Esophagus squamous epithelium (tissue), 5 donors: Measurements from ENCODE around the gene ITPK1. TPM values are rescaled to one million over a fixed set of nuclear protein-coding genes. Genes with fewer than 3 reads are reported as not detected.

ENCODE experiments used
- DNase-seq: peaks from one replicate; lab custom pipeline; 2025; lab: John Stamatoyannopoulos, UW
- H3K27ac ChIP-seq, 4 donors: fragments of 200-600 bp; sonication (generic); one replicate each; pipeline ENCODE4 v1.5.1; 2016 to 2019; ENCODE audit warnings: mild to moderate bottlenecking in 1 of 4
- H3K27me3 ChIP-seq, 4 donors: fragments of 200-600 bp; sonication (generic); 1 replicate in 3 of 4; 2 replicates in 1 of 4; pipeline versions ENCODE4 v1.5.1 to v1.6.0; 2017 to 2021; ENCODE audit warnings: antibody characterized with exemption in 1 of 4
- H3K36me3 ChIP-seq, 3 donors: fragments of 200-600 bp; sonication (generic); one replicate each; pipeline ENCODE4 v1.5.1; 2016 to 2019
- H3K4me1 ChIP-seq, 3 donors: fragments of 200-600 bp; sonication (generic); one replicate each; pipeline ENCODE4 v1.5.1; 2017 to 2019
- H3K4me3 ChIP-seq, 4 donors: fragments of 200-600 bp; sonication (generic); 1 replicate in 3 of 4; 2 replicates in 1 of 4; pipeline ENCODE4 v1.5.1; 2016 to 2019; ENCODE audit warnings: mild to moderate bottlenecking in 2 of 4, moderate library complexity in 1 of 4
- H3K9me3 ChIP-seq, 3 donors: fragments of 200-600 bp; sonication (generic); one replicate each; pipeline ENCODE4 v1.5.1; 2016 to 2019
- CTCF ChIP-seq, 6 experiments: fragments of 450-650 bp in 4 of 6; fragments of 200-600 bp in 2 of 6; sonication (generic) in 2 of 6; IDR thresholded peaks; one replicate each; pipeline ENCODE4 v1.5.1; 2016 to 2019; ENCODE audit warnings: antibody characterized with exemption in 6 of 6, mild to moderate bottlenecking in 4 of 6, moderate library complexity in 4 of 6
- POLR2A ChIP-seq, 4 donors: fragments of 450-650 bp; IDR thresholded peaks; one replicate each; pipeline ENCODE4 v1.6.1; 2017; ENCODE audit warnings: antibody characterized with exemption in 4 of 4, mild to moderate bottlenecking in 4 of 4, moderate library complexity in 3 of 4
- WGBS, 2 donors: methylation state at CpG; one replicate each; pipeline ENCODE4 v1.1.5; 2018; 5-methylcytosine and 5-hydroxymethylcytosine counted together
- intact Hi-C: fragments of 100-400 bp; cut with DNase I; formaldehyde crosslinking; loops from one replicate; pipeline ENCODE4 v1.15.0; 2022
- total RNA-seq, 4 donors: library from RNA; depleted of rRNA; stranded (reverse); fragments of >200 nt; gene quantifications; one replicate each; pipeline ENCODE4 v1.1.0, GENCODE V29; 2016
- donor health status: DM: yes; HTN: yes; CAD: no.

ITPK1 gene
- total RNA-seq, 4 donors from 2014 or later = 14.2 to 34.5 (median 25.8) TPM

DNA sequence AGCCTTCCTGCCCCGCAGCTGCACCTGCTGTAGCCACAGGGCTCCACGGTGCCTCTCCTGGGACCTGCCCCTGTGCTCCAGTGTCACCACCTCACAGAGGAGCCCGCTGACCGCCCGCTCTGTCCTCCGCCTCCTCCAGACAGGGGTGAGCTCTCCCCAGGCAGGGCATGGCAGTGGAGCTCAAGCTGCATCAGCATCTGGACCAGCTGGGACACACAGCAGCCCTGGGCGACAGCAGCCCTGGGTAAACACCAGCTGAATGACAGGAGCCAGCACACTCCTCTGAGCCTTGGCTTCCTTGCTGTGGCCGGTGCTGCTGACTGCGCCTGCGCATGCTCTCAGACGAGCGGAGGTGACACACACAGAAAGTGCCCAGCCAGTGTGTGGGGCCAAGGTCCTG is 170.7 kb downstream of the ITPK1 start:
- Histone ChIP-seq H3K4me3 (no peak overlapping the region), H3K27me3 (no peaks in the 10 kb centered on the region), H3K36me3 (peaks cover 0 to 98% (median 14%) of the 10 kb centered on the region in 3 donors), H3K4me1 (peaks cover 4 to 14% (median 5%) of the 10 kb centered on the region in 3 donors), H3K9me3 (no peaks in the 10 kb centered on the region), H3K27ac (no peak overlapping the region)
- 89% methylated on average over 5 of the region's 12 CpGs; no CpG with 5 or more reads in 1 of the 2 donors for WGBS, 2 donors
- no peak for TF ChIP-seq POLR2A (IDR thresholded peaks at IDR 0.05)
- no peak for TF ChIP-seq CTCF (IDR thresholded peaks at IDR 0.05)
- intact Hi-C loops = loop anchor here (5.0 kb wide), 1 partner anchor 197 kb away; no protein-coding TSS in a partner anchor
- no peak for DNase-seq

DNA sequence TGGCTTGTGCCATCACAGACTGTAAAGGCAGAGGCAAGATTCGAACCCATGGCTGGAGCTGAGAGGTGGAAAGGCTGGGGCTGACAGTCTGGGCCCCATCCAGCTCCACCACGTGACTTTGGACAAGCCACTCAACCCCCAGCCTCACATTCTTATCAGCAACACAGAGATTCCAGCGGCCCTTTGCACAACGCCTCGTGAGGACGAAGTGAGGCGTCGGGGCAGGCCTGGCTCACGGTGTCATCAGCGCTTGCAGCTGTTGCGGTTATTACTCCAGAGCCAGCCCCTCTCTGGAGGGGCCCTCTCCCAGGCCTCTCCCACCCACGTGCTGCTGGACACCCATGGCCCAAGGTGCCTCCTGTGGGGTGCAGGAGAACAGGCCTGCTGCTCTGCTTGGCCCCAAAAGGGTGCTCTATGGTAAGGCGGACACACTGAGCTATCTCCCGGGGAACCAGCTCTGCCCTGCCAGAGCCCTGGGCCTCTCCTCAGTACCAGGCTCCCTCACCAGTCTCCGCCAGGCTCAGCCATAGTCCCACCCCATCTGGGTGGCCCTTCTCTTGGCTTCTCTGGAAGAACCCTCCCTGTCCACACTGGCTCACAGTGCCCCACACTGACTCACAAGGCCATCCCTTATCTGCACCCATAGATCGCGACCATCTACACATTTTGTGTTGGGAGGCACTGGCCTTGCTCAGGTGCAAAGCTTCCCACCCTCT is 171.7 kb downstream of the ITPK1 start:
- H3K36me3 ChIP-seq = peaks cover 0 to 92% (median 8%) of the 10 kb centered on the region in 3 donors
- H3K4me3 ChIP-seq = no peak overlapping the region
- 87 to 94% methylated on average over 11 to 13 of the region's 17 CpGs for WGBS, 2 donors
- no peaks in the 10 kb centered on the region for H3K27me3 ChIP-seq
- intact Hi-C loops = no loop called here
- TF ChIP-seq POLR2A (IDR thresholded peaks at IDR 0.05) = no peak
- H3K27ac ChIP-seq = no peak overlapping the region
- no peak for DNase-seq
- H3K9me3 ChIP-seq = no peaks in the 10 kb centered on the region
- peaks cover 4 to 24% (median 5%) of the 10 kb centered on the region in 3 donors for H3K4me1 ChIP-seq

DNA sequence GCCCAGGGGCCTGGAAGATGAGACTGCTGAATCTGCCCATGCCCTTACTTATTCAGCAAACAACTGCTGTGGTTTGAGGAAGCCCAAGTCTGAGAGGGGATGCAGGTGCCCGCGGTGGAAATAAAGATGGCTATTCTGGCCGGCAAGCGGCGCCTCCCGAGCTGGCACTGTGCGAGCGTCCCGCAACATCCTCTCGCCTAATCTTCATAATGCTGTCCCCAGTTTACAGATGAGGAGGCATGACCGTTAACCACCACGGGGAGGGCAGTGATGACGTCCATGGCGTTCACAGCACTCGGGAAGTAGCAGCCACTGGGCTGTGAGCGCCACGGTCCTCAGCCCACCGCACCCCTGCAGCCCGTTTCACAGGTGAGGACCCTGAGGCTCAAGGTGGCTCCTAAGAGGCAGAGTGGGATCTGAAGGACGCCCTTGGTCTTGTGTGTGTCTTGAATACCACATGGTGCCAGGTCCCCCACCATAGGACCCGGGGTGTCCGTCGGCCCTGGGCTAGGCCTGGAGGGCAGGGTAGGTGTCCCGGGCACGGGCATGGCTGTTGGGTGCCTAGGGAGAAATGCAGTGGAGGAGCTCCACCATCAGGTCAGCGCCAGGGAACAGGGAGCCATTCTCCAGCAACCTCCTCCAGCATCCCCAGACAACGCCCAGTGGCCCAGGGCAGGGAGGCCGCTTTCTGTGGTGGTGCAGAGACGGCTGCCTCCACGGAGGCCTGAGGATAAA is 172.6 kb downstream of the ITPK1 start:
- DNase-seq = no peak
- TF ChIP-seq POLR2A (IDR thresholded peaks at IDR 0.05) = no peak
- no peak for TF ChIP-seq CTCF (IDR thresholded peaks at IDR 0.05)
- whole genome bisulfite sequencing, 2 donors = 92 to 95% methylated on average over 4 to 24 of the region's 30 CpGs
- no peak overlapping the region for H3K4me3 ChIP-seq
- no peaks in the 10 kb centered on the region for H3K27me3 ChIP-seq
- peaks cover 0 to 90% (median 8%) of the 10 kb centered on the region in 3 donors for H3K36me3 ChIP-seq
- H3K4me1 ChIP-seq = peaks cover 4 to 30% (median 5%) of the 10 kb centered on the region in 3 donors
- intact Hi-C loops = no loop called here
- no peaks in the 10 kb centered on the region for H3K9me3 ChIP-seq
- H3K27ac ChIP-seq = no peak overlapping the region

- Histone ChIP-seq H3K9me3 (no peaks in the 10 kb centered on the region), H3K36me3 (peaks cover 0 to 84% (median 8%) of the 10 kb centered on the region in 3 donors), H3K27me3 (no peaks in the 10 kb centered on the region), H3K27ac (no peak overlapping the region), H3K4me3 (no peak overlapping the region), H3K4me1 (peaks cover 4 to 36% (median 5%) of the 10 kb centered on the region in 3 donors)
- no peak for DNase-seq
- TF ChIP-seq CTCF (IDR thresholded peaks at IDR 0.05) (no peak), POLR2A (IDR thresholded peaks at IDR 0.05) (no peak)
- WGBS, 2 donors = 100% methylated on average over 1 of the region's 8 CpGs; no CpG with 5 or more reads in 1 of the 2 donors
- intact Hi-C loops = no loop called here
These were observed 173.1 kb downstream of the ITPK1 start for GRCh38 chr14:92942576-92942975.

GRCh38 chr14:92942136-92942535 is 173.6 kb downstream of the ITPK1 start:
- intact Hi-C loops = no loop called here
- peaks cover 0 to 84% (median 8%) of the 10 kb centered on the region in 3 donors for H3K36me3 ChIP-seq
- H3K27ac ChIP-seq = no peak overlapping the region
- no peak overlapping the region for H3K4me3 ChIP-seq
- peaks cover 4 to 39% (median 5%) of the 10 kb centered on the region in 3 donors for H3K4me1 ChIP-seq
- no peak for TF ChIP-seq POLR2A (IDR thresholded peaks at IDR 0.05)
- no peak for TF ChIP-seq CTCF (IDR thresholded peaks at IDR 0.05)
- no peak for DNase-seq
- H3K27me3 ChIP-seq = no peaks in the 10 kb centered on the region
- 100% methylated on average over 1 of the region's 5 CpGs; no CpG with 5 or more reads in 1 of the 2 donors for WGBS, 2 donors
- no peaks in the 10 kb centered on the region for H3K9me3 ChIP-seq
